Measurements from ENCODE around the gene PXYLP1.

Gene PXYLP1

GRCh38 chr3:141335531-141336061, 104.0 kb downstream of the PXYLP1 start:
- H3K4me3 ChIP-seq (ENCODE audit: control insufficient read depth, low read depth, low read length): no peak overlapping the region
- DNase-seq (ENCODE audit: low read depth): no peak
- TF ChIP-seq CTCF (IDR thresholded peaks at IDR 0.05; ENCODE audit: control insufficient read depth, insufficient read depth, low read depth, low read length, missing control alignments): no peak

GRCh38 chr3:141336672-141337522, 105.3 kb downstream of the PXYLP1 start:
- no peak overlapping the region for H3K4me3 ChIP-seq (ENCODE audit: control insufficient read depth, low read depth, low read length)
- DNase-seq (ENCODE audit: low read depth): peak; percentile 45
- TF ChIP-seq CTCF (IDR thresholded peaks at IDR 0.05; ENCODE audit: control insufficient read depth, insufficient read depth, low read depth, low read length, missing control alignments): no peak

- no peak for DNase-seq (ENCODE audit: low read depth)
- TF ChIP-seq CTCF (IDR thresholded peaks at IDR 0.05; ENCODE audit: control insufficient read depth, insufficient read depth, low read depth, low read length, missing control alignments): no peak
- H3K4me3 ChIP-seq (ENCODE audit: control insufficient read depth, low read depth, low read length): no peak overlapping the region
Measured at GRCh38 chr3:141337523-141337854, 105.9 kb downstream of the PXYLP1 start.

GRCh38 chr3:141337991-141338390, 106.4 kb downstream of the PXYLP1 start:
- DNase-seq (ENCODE audit: low read depth): no peak
- no peak overlapping the region for H3K4me3 ChIP-seq (ENCODE audit: control insufficient read depth, low read depth, low read length)
- TF ChIP-seq CTCF (IDR thresholded peaks at IDR 0.05; ENCODE audit: control insufficient read depth, insufficient read depth, low read depth, low read length, missing control alignments): no peak

- H3K4me3 ChIP-seq (ENCODE audit: control insufficient read depth, low read depth, low read length): no peak overlapping the region
- DNase-seq (ENCODE audit: low read depth): no peak
- no peak for TF ChIP-seq CTCF (IDR thresholded peaks at IDR 0.05; ENCODE audit: control insufficient read depth, insufficient read depth, low read depth, low read length, missing control alignments)
Measured at GRCh38 chr3:141338881-141339280, 107.3 kb downstream of the PXYLP1 start.

- DNase-seq (ENCODE audit: low read depth): no peak
- TF ChIP-seq CTCF (IDR thresholded peaks at IDR 0.05; ENCODE audit: control insufficient read depth, insufficient read depth, low read depth, low read length, missing control alignments): no peak
- H3K4me3 ChIP-seq (ENCODE audit: control insufficient read depth, low read depth, low read length): no peak overlapping the region
Measured at GRCh38 chr3:141341536-141341935, 109.9 kb downstream of the PXYLP1 start.
